Suppressor macrophage treated with lipopolysaccharide for 4 hours (primary cell): ENCODE results near the gene GLB1L2.
A peak's percentile ranks its signal among the peaks of the same experiment; 100 is the strongest.

Source experiments
- DNase-seq: peaks from one replicate; pipeline ENCODE4 v3.0.0-alpha.2; 2020

GLB1L2 gene

DNA sequence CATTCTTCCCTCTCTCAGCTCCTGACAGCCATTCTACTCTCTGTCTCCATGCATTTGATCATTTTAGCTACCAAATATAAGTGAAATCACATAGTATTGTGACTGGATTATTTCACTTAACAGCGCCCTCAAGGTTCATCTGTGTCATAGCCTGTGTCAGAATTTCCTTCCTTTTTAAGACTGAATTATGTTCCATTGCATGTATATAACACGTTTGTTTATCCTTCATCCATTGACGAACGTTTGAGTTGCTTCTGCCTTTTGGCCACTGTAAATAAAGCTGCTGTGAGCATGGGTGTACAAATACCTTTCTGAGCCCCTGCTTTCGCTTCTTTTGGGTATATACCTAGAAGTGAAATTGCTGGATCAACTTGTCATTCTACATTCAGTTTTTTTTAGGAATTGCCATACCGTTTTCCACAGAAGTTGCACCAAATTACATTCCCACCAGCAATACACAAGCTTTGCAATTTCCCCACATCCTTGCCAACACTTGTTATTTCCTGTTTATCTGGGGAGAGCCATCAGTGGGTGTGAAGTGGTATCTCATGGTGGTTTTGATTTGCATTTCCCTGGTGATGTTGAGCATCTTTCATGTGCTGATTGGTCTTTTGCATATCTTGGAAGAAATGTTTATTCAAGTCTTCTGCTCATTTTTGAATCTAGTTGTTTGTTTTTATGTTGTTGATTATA, 17.5 kb downstream of the GLB1L2 start:
- no peak for DNase-seq

DNA sequence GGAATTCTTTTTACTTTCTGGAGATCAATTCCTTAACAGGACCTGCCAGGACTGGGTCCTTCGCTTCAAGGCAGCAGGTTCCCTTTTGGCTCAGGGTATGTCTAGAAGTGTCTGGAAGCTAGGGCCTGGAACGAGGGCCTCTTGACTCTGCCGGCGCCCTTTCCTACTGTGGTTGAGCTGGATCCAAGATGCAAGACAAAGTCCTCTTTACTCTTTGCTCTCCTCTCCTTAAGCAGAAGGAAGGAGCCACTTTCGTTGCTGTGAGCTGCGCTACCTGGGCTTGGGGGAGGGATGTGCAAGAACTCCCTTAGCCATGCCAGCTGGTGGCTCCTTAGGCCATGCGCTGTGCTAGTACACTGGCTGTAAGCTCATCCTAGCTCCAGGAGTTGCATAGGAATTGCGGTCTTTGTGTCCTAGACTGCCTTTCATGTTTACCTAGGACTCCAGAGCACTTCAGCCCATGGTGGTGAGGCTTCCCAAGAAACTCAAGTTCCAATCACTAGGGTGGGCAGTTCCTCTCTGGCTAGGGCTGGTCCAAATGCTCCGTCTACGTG, 18.1 kb downstream of the GLB1L2 start:
- no peak for DNase-seq

DNA sequence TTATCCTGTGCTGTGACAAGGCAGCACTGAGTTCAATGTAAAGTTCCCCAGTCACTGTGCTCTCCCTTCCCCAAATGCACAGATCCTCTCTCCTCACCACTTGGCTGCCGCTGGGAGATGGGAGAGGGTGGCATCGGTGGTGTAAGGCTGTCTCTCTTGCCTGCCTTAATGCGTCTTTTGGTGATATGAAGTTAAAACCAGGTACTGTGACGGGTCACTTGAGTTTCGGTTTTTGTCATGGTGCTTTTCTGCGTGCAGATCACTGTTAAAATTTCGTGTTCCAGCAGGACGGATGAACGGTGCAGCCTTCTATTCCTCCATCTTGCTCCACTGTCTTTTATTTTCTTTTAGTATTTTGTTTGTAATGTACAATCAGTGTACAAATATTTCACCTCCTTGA, 18.6 kb downstream of the GLB1L2 start:
- no peak for DNase-seq

DNA sequence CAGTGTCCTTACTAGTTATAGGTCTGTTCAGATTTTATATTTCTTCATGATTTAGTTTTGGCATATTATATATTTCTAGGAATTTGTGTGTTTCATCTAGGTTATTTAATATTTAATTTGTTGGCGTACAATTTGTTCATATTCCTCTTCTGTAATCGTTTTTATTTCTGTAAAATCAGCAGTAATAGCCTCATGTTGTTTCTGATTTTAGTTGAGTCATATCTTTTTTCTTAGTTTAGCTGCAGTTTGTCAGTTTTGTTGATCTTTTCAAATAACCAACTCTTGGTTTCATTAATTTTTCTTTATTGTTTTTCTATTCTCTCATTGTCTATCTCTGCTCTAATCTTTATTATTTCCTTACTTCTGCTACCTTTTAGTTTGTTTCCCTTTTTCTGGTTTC, 20.3 kb downstream of the GLB1L2 start:
- no peak for DNase-seq

DNA sequence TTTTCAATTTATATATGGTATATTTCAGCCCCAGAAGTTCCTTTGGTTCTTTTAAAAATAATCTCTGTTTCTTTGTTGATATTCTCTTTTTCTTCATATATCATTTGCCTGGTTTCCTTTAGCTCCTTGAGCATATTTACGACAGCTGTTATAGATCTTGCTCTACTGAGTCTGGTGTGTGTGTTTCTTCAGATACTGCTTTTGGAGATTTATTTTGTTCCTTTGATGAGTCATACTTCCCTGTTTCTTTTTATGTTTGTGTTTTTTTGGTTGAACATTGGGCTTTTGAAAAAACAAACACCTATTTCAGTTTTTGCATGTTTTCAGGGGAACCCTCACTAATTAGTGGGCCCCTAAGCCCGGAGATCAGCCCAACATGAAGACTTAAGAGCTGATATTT, 23.3 kb downstream of the GLB1L2 start:
- DNase-seq = no peak

DNA sequence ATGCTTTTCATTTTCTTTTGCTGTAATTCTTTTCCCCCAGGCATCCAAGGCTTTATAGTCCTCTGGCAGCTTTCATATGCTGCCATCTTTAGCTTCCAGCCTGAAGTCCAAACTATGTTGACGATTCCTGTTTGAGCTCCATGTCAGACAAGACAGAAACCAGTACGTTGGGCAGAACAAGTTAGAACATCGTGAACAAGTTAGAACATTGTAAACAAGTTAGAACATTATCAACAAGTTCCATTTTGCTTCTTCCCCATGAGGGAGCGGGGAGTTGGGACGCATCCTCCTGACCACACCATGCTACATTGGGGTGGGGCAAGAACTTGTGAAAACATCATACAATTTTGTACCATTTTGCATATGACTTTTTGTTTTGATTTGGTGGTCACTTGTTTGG, 23.9 kb downstream of the GLB1L2 start:
- DNase-seq = no peak

DNA sequence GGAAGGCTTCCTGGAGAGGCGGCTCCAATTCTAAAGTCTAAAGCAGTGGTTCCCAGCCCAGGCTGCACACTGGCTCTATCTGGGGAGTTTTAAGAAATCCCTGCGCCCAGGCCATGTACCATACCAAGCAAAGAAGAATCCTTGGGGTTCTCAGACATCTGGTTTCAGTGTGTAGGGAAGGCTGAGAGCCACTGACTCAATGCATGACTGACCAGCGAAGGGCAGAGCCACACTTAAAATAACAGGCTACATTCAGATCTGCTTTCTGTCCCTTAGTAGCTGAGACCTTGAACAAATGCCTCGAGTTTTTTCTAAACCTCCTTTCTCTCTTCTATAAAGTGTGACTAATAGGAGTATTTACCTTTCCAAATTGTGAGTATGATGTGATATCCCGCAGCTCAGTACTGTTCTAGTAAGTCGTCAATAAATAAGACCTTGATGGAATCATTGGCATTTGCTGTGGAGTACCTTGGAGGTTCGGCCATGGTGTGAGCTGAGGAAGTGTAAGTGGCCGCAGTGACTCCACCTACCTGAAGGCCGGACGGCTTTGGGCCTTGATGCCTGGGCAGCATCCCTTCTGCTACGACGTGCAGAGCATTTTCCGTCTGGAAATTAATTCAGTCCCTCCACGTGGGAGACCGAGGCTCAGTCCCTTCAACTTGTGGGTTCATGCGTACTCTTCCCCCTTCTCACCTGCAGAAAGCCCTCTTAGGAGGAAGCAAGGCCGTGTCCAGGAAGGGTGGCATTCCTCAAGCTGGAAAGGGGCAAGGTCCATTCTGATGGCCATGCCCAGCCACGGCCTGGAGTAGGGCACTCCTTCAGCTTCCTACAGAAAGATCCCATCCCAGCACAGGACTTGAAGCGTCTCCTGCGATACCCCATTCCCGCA, 25.1 kb downstream of the GLB1L2 start:
- DNase-seq = no peak

DNA sequence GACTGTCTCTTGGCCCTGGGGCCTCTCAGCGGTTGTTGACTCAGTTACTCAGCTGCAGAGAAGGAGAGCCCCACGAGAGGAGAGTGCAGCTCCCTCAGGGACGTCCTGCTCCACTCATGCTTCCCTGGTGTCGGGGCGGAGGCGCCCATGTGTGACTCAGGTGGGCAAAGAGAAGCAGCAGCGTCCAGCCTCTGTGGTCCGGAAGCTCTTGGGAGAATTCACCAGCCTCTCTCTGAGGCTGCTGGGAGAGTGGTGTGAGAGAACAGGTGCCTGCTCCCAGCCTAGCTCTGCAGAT, 25.7 kb downstream of the GLB1L2 start:
- no peak for DNase-seq

DNA sequence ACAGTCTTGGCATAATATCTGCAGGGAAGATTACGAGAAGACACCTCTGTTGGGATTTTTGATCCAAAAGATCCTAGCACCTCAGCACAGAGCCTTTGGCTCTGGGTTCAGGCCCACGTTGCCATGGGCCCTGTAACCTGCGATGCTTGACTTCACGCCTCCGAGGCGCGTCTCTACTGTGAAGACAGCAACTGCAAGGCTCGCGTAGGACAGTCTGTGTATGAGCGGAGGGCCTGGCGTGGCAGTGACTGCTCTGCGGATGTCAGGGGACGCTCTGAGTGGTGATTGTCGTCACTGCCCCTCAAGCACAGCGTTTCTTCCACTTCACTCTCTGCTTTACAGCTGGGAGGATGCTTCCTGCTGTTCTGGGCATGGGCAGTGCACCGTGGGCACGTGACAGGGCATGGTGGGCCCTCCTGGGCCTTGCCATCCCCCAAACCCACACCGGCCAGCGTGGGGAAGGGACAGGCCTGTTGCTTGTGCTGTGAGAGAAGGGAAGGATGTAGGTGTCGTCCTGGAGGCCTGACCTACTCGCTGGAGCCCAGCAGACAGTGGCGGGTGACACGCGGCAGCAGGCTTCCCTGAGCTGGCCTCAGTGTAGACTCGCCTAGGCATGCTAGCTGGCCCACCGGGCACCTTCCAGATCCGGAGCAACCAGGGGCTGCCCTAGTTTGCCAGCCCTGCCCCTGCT, 26.5 kb downstream of the GLB1L2 start:
- no peak for DNase-seq

DNA sequence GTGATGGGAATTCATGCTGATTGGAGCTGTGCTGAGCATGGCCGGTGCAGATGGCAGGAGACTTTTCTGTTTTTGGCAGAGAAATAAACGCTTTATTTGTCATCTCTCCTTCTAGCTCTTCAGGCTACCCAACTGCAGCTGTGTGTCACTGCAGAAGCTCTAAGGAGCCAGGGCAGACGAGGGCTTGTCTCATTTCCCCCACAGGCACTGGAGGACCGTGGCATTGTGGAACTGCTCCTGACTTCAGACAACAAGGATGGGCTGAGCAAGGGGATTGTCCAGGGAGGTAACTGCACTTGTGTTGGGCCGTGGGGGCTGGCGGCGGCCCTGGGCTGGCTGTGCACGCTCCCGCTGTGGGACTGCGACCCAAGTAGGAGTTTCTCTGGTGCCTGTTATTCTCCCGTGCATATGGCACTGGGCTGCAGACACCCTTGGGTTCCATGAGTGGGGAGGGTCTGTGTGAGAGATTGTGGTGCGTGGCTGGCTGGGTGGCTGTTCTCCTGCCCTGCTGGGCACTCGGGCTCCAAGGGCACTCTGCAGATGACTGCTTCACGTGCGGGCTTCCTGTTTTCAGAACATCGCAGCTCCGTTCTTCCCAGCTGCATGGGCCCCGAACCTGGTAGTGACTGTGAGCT, 27.2 kb downstream of the GLB1L2 start:
- no peak for DNase-seq

DNA sequence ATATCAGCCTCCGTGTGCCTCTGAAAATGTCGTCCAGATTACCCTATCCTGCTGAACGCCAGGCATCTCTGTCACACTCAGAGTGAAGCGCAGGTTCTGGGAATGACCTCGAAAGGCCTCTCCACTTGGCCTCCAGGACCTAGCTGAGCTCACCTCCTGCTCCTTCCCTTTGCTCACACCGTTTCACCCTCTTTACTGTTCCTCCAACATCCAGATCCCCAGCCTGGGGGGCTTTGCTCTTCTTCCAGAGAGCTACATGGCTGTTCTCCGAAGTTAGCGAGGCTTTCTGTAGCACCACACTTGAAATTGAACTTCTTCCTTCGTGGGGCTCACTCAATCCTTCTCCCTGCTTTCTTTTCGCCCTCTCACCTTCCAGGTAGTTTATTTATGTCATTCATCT, 27.9 kb downstream of the GLB1L2 start:
- no peak for DNase-seq

DNA sequence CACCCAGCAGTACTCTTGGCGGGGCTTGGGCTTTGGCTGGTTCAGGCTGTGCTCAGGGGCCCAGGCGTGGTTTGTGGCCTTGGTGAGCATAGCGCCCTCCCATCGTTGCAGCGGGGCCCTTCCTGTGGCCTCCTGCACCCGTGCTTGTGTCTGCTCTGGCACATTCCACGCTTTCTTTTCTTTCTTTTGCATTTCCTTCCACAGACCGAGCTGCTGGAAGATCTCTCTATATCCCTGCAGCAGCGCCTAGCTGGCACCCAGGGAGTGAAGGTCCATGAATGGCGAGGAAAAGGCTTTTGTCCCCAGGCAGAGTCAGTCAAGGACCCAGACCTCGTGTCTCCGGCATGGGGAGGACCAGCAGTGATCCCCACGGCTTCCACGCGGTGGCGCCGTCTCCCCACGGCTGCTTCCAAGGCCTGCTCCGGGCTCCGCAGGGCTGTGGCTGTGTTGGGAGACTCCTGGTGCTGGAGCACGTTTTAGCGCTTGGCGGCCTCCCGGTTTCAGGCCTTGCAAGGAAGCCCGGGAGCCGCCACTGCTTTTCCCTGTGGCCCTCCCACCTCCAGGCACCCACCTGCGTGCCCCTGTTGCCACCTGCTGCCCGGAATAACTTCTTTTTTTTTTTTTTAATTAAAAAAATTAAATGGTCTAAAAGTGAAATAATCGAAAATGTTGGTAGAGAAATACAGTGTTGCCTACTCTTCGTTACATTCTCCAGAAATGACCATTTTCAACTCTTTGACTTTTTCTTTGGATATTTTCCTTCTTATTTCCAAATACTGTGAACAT, 28.5 kb downstream of the GLB1L2 start:
- DNase-seq = peak; percentile 67

DNA sequence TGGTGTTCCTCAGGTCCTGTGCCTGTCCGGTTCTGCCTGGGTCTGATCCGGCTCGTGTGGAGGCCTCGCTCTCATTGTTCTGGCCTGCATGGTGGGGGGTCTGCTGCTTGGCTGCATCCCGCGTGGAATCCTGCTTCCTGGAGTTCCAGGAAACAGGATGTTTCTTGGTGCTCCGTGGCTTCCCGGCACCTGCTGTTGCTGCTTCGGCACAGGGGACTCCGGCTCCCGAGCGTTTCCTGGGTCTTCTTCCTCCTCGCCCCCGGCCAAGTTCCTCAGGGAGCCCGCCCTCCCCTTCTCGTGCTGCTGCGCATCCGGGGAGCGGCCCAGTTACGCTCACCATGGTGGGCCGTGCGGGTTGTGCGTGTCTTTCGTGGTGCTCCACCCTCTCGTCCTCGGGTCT, 29.9 kb downstream of the GLB1L2 start:
- DNase-seq = no peak

DNA sequence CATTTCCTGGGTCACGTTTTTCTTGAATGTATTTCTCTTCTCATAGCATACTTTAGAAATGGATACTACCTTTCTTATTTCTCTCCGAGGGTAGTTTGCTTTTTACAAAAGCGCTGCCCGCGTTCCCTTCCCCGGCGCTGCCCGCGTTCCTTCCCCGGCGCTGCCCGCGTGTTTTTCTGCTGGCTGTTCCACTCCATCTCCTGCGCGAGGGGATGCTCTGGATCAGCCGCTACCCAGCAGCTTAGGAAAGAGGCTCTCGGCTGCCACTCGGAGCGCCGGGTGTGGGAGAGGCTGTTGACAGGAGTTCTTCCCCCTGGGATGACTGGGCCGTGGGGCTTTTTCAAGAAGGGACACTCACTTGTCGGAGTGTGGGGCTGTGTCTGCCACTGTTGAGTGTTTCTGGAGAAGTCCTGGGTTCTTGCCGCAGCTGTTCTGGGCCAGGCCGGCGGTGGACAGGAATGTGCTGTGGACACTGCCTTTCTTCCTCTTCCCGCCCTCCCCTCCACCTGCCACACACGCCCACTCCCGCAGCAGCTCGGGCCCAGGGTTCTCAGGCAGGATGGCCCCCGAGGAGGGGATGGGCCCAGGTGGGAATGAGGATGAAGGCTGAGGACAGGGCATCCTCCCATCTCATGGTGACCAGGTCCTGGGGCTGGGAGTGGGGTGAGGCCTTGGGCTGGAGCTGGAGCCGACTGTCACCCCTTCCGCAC, 30.6 kb downstream of the GLB1L2 start:
- DNase-seq = no peak

DNA sequence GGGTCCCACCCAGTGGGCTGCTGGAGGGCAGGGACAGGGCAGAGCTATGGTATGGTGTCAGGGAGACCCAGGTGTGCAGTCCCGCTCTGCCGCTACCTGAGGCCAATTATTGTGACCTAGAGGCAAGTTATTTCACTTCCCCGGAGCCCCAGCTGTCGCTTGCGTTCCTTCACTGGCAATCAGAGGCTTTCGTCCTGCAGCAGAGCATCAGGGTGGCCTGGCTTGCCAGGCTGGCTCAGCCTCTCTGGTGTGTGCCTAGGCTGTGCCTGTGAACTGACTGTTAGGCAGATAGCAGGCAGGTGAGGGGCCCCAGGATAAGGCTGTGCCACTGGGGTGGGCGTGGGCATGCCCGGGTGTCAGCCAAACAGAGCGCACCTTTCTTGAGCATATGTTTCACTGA, 31.4 kb downstream of the GLB1L2 start:
- no peak for DNase-seq

DNA sequence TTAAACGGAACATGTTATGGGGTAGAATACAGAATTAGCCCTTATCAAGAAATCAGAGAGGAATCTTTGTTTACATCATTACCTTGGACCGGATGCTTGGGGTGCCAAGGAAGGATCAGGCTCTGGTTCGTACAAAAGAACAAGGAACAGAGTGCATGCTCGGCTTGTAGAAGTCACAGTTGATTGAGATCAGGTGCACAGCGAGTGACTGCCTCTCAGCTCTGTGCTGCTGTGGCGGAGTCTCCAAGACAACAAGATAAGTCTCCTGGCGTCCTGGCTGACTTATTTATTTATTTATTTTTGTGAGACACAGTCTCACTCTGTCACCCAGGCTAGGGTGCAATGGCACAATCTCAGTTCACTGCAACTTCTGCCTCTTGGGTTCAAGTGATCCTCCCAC, 31.8 kb downstream of the GLB1L2 start:
- no peak for DNase-seq

DNA sequence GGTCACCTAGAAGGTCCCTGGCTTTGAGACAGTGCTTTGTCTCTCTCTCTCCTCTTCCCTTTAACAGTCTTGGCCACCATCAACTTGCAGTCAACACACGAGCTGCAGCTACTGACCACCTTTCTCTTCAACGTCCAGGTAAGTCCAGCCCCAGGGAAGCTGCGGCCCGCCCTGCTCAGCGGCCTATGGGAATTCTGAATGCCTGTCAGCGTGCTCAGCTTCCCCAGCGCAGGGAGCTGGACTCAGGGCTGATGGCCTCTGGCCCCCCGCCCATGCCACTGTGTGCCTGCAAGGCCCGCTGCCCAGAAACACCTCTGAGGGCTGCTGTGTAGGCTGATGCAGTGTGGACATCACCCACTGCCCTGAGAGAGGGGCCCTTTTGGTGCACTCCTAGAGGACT, 32.5 kb downstream of the GLB1L2 start:
- DNase-seq = no peak

DNA sequence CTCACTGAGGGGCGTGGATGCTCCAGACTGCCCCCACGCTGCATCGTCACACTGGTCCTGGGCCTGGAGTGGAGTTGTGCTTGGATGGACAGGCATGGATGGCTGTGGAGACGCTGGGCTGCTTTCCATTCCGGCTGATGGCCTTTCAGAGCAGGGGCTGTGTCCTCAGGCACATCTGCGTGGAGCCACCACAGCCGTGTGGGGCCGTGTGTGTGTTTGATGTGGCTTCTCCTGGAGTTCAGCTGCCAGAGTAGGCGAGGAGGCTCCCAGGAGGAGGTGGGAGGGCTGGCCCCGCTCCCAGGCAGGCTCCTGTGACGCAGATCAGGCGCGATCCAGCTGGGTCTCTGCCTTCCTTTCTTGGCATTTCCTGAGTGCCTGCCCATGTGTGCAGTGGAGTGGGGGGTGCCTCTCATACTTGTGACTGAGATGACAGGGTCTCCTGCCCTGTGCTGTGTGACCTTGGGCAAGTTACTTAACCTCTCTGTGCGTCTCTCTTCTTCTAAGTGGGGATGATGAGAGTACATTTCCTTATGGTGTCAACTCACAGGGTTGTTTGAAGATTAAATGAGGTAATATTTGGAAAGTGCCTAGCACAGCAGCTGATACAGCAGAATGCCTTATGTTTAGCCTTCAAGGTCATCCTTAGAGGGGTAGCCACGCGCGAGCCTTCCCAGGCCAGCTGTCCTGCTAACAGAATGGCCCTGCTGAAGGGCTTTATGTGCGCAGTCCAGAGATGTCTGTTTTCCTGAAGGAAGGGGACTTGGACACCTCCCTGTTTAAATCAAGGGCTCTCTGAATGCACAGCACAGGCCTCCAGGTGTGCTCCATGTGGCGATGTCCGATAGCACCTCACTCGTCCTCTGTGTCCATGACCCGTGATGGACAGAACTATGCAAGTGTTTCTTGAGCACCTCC, 33.5 kb downstream of the GLB1L2 start:
- DNase-seq = no peak

DNA sequence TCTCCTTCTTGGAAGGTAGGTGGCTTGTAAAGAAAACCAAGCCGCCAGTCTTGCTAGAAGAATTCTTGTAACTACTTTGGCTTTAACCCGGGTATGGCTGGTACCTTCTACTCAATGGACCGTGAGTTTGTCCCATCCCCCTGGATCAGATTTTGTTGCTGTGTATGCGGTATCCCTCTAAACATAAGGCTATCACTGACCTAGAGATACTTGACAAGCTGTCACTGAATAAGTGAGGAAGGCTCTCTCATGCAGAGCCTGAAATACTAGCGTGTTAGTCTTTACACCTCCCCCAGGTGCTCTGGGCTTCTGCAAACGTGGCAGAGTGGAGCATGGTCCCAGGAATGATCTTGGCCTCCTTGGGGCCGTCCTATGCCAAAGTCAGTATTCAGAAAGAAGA, 34.5 kb downstream of the GLB1L2 start:
- DNase-seq = no peak

DNA sequence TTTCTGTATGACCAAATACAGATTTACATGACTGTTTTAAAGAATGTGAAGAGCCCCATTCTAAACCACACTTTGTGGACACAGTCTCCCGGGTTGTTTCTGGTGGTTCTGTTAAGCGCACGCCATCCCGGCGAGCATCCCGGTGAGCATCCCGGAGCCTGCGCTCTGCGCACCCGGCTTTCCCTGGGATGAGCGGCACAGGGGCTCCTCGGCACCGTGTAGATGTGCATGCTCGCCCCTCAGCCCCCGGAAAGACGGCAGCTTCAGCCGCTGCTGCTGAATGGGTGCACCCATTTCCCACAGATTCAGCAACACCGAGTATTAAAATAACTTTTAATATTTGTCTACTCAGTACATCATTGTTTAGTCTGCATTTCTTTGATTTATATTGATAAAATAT, 36.0 kb downstream of the GLB1L2 start:
- DNase-seq = no peak
